ENCODE measurements around the gene BMP7. TPM values are rescaled to one million over a fixed set of nuclear protein-coding genes. Genes with fewer than 3 reads are reported as not detected.

The BMP7 gene
- total RNA-seq, 4 donors from 2014 or later, result under 0.01 to 13.3 (median 0.36) TPM

- no peaks in the 10 kb centered on the region for H3K27me3 ChIP-seq
- TF ChIP-seq POLR2A (IDR thresholded peaks at IDR 0.05) (no peak), CTCF (IDR thresholded peaks at IDR 0.05) (no peak)
- no peak overlapping the region for H3K27ac ChIP-seq
- no peaks in the 10 kb centered on the region for H3K9me3 ChIP-seq
- H3K4me1 ChIP-seq, result no peaks in the 10 kb centered on the region
- DNase-seq, result no peak
- H3K4me3 ChIP-seq, result no peak overlapping the region
- H3K36me3 ChIP-seq, result no peaks in the 10 kb centered on the region
- intact Hi-C loops (cut with DNase I; ENCODE audit: low total_unique reads), result no loop called here
Measured at GRCh38 chr20:57131077-57131476, 135.4 kb downstream of the BMP7 start.

GRCh38 chr20:57130160-57130772, 136.2 kb downstream of the BMP7 start:
- TF ChIP-seq POLR2A (IDR thresholded peaks at IDR 0.05) (no peak), CTCF (IDR thresholded peaks at IDR 0.05) (no peak)
- H3K36me3 ChIP-seq, result no peaks in the 10 kb centered on the region
- no peaks in the 10 kb centered on the region for H3K27me3 ChIP-seq
- H3K4me1 ChIP-seq, result no peaks in the 10 kb centered on the region
- DNase-seq, result no peak
- no peaks in the 10 kb centered on the region for H3K9me3 ChIP-seq
- no peak overlapping the region for H3K4me3 ChIP-seq
- no peak overlapping the region for H3K27ac ChIP-seq
- intact Hi-C loops (cut with DNase I; ENCODE audit: low total_unique reads), result no loop called here

GRCh38 chr20:57129303-57129702, 137.1 kb downstream of the BMP7 start:
- H3K27ac ChIP-seq, result no peak overlapping the region
- intact Hi-C loops (cut with DNase I; ENCODE audit: low total_unique reads), result no loop called here
- no peaks in the 10 kb centered on the region for H3K27me3 ChIP-seq
- no peak for TF ChIP-seq POLR2A (IDR thresholded peaks at IDR 0.05)
- no peak for TF ChIP-seq CTCF (IDR thresholded peaks at IDR 0.05)
- H3K4me1 ChIP-seq, result no peaks in the 10 kb centered on the region
- no peak for DNase-seq
- H3K9me3 ChIP-seq, result no peaks in the 10 kb centered on the region
- H3K4me3 ChIP-seq, result no peak overlapping the region
- no peaks in the 10 kb centered on the region for H3K36me3 ChIP-seq

GRCh38 chr20:57128044-57128757, 138.2 kb downstream of the BMP7 start:
- Histone ChIP-seq H3K36me3 (no peaks in the 10 kb centered on the region), H3K4me3 (no peak overlapping the region), H3K4me1 (no peaks in the 10 kb centered on the region), H3K27me3 (no peaks in the 10 kb centered on the region), H3K9me3 (no peaks in the 10 kb centered on the region), H3K27ac (no peak overlapping the region)
- TF ChIP-seq CTCF (IDR thresholded peaks at IDR 0.05) (no peak), POLR2A (IDR thresholded peaks at IDR 0.05) (no peak)
- DNase-seq, result no peak
- intact Hi-C loops (cut with DNase I; ENCODE audit: low total_unique reads), result no loop called here

GRCh38 chr20:57126481-57127092, 139.9 kb downstream of the BMP7 start:
- Histone ChIP-seq H3K4me3 (no peak overlapping the region), H3K27me3 (no peaks in the 10 kb centered on the region), H3K4me1 (no peaks in the 10 kb centered on the region), H3K9me3 (no peaks in the 10 kb centered on the region), H3K36me3 (no peaks in the 10 kb centered on the region), H3K27ac (no peak overlapping the region)
- TF ChIP-seq CTCF (IDR thresholded peaks at IDR 0.05) (no peak), POLR2A (IDR thresholded peaks at IDR 0.05) (no peak)
- DNase-seq, result no peak
- intact Hi-C loops (cut with DNase I; ENCODE audit: low total_unique reads), result no loop called here

All from uterus (tissue), 4 donors.